Effector CD4-positive, alpha-beta T cell (primary cell): ENCODE results near the gene ONECUT1.

Experiments used
- DNase-seq: peaks from one replicate; pipeline ENCODE4 v3.0.0-alpha.2; 2020

Gene ONECUT1

DNA sequence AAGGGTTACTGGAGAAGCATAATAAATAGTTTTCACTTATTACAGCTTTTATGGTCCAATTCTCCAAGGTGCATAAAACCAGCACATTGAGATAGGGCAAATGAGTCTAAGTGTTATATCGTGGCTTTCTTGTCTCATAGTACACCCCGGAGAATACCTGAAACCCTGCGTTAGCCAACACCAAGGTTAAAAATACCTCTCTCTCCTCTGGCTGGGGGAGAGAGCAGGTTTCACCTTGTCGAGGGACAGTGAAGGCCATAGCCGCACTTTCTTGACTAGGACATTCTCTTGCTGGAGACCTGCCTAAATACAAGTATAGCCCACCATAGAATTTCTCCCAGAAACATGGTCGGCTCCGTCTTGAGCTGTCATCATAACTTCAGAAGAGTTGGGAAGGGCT is 59.5 kb downstream of the ONECUT1 start:
- DNase-seq, result no peak

DNA sequence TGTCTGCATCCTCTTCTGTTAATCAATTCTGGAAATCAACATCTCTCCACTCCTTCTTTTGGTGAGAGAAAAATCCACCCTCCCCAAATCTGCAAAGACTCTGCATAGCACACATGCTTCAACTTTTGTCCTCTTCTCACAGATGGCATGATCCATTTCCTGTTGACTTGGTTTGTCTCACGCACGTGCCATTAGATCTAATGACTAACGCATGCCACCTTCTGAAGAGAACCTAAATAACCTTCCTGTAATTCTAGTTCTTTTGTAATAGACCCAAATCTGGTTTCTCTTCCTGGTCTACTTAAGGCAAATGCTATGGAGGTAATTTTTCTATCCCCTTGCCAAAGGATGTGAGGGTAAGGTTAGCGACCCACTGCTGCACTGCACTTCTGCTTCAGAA is 60.0 kb downstream of the ONECUT1 start:
- DNase-seq, result peak; percentile 35

- no peak for DNase-seq
Measured at GRCh38 chr15:52728899-52729298, 61.2 kb downstream of the ONECUT1 start.

- no peak for DNase-seq
Measured at GRCh38 chr15:52727815-52728214, 62.3 kb downstream of the ONECUT1 start.

DNA sequence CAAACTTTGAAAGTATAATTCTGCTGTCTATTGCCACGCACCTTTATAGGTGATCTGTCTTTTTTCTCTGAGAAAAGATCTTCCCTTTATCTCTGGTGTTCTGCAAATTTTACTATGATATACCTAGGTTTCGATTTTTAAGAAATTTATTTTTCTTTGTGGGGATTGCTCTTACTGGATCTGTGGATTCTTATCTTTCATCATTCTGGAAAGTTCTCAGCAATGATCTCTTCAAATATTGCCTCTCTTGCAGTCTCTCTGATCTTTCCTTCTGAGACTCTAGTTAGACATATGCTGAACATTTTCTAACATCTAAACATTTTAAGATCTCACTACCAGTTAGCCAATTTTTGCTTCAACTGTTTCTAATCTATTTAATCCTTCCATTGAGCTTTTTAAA is 63.9 kb downstream of the ONECUT1 start:
- DNase-seq, result no peak

GRCh38 chr15:52718551-52718950 is 71.6 kb downstream of the ONECUT1 start:
- no peak for DNase-seq

DNA sequence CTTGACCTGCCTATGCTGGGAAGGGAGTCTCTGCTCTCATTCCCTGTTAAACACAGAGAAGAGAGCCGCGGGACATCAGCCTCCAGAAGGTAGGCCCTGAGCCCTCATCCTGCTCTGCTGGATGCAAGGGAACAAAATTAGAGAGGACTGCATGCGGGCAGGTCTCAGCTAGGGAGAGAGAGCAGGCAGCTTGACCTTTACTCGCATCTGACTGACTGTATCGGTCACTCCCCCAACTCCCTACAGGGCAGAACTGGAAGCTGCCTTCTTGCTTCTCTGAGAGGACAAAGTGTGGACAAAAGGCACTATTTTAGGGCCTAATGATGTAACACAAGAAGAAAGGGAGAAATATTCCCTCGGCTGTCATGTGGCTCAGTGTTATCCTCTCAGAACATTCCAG is 72.2 kb downstream of the ONECUT1 start:
- no peak for DNase-seq

GRCh38 chr15:52717481-52717880 is 72.7 kb downstream of the ONECUT1 start:
- DNase-seq, result no peak

GRCh38 chr15:52716536-52716935 is 73.6 kb downstream of the ONECUT1 start:
- no peak for DNase-seq

GRCh38 chr15:52715411-52715810 is 74.7 kb downstream of the ONECUT1 start:
- DNase-seq, result no peak

GRCh38 chr15:52714968-52715367 is 75.2 kb downstream of the ONECUT1 start:
- no peak for DNase-seq

DNA sequence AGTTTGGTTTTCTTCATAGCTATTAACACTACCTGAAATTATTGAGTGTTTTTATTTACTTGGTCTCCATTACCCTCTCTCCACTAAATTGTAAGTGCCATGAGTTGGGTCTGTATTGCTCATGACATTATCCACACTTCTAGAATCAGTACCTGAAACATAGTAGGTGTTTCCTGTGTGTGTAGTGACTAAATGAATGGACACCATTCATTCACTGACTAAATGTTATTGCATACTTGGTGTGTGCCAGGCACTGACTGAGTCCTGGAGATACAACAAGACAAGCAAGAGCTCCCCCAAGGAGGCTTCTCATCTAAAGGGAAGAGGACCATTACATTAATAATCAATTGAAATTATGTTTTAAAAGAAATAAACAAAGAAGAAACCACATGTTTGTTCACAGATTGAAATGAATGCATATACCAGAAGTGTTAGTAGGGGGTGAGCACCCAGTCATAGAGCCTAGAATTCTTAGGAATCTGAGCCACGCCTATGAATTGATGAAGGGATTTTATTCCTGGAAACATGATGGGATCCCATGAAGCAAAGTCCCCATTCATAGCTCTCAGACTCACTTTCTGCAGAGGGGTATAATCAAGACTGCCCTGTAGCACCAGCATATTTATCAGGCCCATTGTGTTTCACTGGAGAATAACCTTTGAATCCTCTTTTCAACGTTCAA is 79.3 kb downstream of the ONECUT1 start:
- DNase-seq, result no peak

GRCh38 chr15:52710050-52710707 is 80.0 kb downstream of the ONECUT1 start:
- DNase-seq, result no peak

GRCh38 chr15:52709187-52709981 is 80.8 kb downstream of the ONECUT1 start:
- DNase-seq, result no peak
